ENCODE measurements around the gene CR1L.
"Not testable (repeated sequence)": the region's sequence is repeated elsewhere in the genome, so short reads cannot be mapped to it uniquely, and the experiment has no call there.

CR1L gene

DNA sequence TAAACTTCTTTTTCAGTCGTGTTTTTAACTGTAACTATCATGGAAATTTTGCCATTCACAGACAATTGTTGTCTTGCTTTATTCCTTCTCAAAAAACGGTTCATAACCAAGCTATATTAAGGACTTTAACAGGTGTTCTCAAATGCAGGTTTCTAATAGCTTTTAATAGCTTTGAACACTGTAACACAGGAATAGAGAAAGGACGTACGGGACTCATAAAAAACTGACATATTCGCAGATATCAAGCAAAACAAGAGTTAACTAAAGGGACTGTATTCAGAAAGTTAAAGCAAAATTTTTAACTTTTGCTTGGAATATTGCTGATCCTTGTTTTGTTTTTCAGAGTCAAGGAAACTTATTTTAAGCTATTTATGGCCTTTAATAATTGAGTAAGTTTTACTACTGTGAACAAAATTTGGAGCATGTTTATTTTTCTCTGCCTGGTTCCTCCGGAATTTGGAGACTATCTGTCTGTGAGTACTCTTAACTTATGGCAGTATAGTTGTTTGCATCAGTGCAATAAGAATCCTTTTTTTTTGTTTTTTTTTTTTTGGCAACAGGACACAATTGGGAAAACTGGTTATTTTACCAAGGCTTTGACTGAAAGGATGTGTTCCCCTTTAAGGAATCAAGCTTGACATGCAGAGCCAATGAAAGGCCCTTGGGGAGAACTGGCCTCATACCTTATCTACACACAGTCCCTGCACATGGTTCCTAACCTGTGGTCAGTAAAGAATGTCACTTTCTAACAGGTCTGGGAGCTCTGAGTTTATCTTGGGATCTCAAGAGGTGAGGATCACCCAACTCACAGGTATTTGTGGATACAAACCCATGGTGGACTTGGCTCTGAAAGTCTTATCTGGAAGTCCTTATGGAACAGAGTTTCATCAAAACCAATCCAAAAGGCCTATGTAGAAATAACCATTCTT, 101.2 kb downstream of the CR1L start:
- DNase-seq (ENCODE audit: low spot score) = no peak

DNA sequence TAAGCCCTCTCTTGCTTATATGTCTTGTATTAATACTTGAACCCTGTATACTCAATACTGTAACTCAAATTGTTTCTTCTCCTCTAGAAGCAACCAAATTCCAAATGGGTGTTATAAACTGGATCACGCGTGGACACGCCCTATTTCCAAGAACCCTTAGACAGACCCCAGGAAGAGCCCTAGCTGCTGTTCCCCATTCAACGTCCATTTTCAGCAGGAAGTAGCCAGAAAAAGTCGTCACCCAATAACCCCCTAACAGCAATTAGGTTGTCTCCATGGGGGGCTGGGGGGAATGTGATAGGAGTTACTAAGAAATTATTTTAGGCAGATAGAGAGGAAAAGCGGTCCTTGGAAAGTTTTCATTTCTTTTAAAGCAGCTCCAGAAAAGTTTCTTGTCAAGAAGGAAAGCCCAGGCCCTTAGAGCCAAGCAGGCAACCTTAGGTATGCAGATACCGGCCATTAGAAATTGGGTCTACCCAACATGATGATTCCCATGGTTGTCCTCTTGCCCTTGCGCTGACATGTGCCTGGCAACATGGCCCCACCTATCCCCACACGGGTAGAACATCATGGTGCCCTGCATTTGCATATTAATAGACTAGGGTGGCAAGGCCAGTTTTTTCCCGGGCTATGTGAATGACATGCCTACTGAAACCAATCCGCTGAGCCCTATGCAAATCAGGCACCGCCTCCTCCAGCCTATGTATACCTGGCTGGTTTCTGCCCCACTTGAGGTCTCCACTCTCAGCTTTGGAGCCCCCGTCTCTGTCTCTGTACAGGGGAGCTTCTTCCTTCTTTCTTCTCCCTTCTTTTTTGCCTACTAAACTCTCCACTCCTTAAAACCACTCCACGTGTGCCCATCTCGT, 102.9 kb downstream of the CR1L start:
- DNase-seq (ENCODE audit: low spot score) = no peak

DNA sequence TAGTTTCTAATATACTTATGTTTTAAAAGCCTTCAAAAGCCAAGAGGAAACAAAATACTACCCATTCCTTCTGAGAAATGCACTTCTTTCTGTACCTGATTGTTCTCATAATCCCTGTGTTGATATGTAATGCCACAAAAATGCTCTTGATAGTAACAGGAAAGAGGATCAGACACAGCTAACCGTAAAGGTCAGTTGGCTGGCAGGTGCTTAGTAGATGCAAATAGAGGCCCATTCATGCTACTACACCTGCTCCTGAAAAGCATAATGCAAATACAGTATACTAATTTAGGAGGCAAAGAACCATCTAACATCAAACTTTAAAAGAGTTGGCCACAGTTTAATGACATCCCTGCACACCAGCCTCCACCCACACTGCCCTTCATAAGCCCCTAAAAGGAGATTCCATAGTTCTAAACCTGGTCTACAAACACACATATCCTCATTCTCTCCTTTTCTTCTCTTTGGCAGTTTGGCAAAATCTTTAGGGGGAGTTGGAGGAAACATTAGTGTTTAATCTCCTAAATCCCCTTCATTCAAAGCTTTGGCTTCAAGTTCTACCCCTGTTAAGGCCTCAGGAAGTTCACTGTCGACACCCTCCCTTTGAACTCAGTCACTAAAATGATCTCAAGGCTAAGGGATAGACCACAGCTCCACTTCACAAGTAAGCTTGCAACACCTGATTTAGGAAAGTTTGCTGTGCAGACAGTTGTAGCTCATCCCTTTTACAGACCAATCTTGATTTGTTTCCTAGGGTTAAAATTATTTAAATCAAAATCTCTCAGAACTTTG, 104.0 kb downstream of the CR1L start:
- DNase-seq (ENCODE audit: low spot score) = no peak

DNA sequence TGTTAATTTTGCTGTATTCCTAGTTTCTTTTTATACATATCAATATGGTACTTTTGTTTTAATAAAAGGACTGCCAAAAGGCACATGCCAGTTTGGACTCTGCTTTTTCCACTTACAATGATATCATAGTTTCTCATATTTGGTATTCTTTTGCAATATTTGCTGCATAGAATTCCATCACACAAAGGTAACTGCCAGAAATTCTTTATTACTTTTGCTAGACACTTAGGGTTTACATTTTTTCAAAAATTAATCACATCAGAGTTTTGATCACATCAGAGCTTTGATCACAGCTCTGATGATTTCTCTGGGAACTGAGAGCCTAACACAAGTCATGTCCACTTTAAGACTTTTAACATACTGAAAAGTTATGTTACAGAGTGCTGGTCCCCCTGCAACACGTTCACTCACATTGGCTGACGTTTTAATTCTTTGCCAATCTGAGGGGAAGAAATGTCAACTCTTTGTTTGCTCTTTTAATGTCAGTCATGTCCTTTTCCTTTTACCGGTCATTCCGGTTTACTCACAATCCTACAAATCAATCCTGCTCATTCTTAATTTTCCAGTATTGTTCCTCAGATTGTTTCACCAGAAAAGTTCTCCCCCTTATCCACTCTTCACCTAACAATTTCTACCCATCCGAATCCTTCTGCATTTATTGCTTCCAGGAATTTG, 105.8 kb downstream of the CR1L start:
- DNase-seq (ENCODE audit: low spot score) = peak; percentile 3

DNA sequence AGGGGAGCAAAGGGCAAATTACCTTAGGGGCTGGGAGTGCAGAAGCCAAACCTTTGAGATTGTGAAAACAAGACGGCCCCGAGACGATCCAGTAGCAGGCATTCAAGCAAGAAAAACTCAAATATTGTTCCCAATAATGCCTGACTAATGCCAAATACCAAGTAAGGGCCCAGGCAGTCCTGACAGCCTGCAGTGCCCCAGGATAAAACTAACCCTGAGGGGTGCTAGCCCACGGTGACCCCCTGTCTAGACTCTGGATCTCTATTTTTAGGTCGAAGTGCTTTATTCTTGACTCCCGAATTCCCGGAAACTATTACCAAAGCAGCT, 106.5 kb downstream of the CR1L start:
- DNase-seq (ENCODE audit: low spot score) = not testable (repeated sequence)

DNA sequence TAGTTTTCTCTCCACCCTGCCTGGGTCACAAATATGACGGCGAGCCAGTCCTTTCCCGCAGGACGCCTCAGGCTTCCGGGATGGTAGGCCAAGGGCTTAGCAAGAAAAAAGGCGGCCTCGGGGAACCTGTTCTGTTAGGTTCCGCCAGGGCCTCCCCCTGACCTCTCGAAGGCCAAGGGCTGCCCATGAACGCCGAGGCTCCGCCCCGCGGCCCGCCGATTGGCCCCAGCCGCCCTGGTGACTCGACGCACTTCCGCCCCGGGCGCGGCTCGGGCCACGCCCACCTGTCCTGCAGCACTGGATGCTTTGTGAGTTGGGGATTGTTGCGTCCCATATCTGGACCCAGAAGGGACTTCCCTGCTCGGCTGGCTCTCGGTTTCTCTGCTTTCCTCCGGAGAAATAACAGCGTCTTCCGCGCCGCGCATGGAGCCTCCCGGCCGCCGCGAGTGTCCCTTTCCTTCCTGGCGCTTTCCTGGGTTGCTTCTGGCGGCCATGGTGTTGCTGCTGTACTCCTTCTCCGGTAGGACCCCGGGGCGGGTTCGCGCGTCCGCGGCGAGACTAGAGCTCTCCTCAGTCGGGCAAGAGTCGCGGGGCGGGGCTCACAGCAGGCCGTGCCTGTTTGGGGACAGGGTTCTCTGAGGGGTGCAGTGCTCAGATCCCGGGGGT, 107.0 kb downstream of the CR1L start, which contains the start of gene CD46:
Gene CD46 (plus strand): TSS at position 265 of the 666 bp plus-strand sequence. CDS start 159 bp downstream, at position 424.
- peak; percentile 95 for DNase-seq (ENCODE audit: low spot score)

DNA sequence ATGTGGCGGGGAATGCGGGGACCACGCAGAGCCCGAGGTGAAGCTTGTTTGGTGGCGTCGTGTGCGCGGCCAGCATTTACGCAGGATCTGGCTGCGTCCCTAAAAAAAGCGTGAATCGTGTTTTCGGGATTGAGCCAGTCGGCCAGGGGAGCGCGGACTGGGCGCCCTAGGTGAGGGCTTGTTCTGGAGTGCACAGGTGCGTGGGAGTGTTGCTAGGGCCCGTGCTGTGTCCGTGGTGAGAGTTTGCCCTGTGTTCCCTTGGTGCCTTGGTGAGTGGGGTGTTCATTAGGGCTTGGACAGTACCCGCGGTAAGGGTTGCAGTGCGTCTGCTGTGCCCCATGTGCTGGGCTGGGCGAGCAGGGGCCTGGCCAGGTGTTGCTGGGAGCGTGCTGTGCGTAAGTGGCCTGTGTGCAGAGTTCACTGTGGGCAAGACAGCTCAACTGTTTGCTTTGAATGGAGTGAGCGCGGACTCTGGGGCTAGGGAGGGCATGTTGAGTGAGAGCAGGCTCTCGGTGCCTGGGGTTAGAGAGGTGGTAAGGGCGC, 107.6 kb downstream of the CR1L start:
- peak; percentile 20 for DNase-seq (ENCODE audit: low spot score)

DNA sequence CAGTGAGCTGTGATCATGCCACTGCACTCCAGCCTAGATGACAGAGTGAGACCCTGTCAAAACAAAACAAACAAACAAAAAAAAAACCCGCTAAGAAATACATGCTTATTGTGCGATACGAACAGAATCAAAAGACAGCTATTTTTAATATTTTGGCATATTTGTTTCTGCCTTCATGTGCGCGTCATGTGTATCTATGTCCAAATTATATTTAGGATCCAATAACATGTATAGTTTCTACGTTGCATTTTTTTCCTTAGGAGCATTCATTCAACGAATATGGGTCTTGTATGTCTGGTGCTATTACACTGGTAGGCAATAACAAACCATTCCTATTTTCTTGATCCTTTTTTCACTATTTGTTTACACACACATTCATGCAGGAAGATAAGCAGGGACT, 108.7 kb downstream of the CR1L start:
- DNase-seq (ENCODE audit: low spot score) = no peak

DNA sequence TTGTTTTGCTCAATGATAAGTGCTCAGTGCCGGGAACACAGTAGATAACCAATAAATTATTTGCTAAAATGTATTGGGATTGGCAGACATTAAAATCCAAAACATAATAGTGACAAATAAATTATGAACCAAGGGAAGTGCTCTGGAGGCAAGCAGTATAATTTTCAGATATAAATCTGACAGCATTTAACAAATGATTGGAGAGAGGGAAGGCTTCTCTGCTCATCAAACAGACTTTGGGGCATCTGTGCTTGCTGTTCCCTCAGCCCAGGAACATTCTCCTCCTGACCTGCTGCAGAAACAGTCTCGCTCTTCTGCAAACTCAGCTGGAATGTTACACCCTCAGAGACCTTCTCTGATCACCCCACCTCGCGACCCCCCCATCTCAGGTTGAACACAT, 109.1 kb downstream of the CR1L start:
- DNase-seq (ENCODE audit: low spot score) = no peak

DNA sequence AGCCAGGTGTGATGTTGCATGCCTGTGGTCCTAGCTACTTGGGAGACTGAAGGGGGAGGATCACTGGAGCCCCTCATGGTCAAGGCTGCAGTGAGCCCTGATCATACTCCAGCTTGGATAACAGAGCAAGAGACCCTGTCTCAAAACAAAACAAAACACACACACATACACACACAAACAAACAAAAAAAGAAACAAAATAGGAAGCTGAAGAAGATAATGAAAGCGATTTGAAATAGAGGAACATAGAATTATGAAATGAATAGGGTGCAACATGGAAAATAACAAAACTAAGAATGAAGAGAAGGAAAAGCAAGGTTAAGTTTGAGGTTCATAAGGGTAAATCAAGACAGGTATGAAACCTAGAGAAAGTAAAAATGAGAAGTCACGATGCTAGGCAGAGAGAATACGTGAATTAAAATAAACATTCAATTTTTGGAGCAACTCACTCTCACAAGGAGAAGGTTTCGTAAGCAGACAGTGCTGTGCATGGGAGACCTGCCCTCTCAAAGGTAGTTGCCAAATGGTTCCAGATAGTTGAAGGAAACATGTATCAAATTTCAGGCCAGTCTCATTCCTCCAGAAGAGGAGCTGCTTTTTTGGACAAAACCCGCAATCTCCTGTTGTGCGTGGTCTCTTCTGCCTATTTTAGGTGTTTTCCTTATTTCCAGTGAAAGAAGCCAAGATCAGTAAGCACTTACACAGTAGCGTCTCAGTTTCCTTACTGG, 110.2 kb downstream of the CR1L start:
- no peak for DNase-seq (ENCODE audit: low spot score)

DNA sequence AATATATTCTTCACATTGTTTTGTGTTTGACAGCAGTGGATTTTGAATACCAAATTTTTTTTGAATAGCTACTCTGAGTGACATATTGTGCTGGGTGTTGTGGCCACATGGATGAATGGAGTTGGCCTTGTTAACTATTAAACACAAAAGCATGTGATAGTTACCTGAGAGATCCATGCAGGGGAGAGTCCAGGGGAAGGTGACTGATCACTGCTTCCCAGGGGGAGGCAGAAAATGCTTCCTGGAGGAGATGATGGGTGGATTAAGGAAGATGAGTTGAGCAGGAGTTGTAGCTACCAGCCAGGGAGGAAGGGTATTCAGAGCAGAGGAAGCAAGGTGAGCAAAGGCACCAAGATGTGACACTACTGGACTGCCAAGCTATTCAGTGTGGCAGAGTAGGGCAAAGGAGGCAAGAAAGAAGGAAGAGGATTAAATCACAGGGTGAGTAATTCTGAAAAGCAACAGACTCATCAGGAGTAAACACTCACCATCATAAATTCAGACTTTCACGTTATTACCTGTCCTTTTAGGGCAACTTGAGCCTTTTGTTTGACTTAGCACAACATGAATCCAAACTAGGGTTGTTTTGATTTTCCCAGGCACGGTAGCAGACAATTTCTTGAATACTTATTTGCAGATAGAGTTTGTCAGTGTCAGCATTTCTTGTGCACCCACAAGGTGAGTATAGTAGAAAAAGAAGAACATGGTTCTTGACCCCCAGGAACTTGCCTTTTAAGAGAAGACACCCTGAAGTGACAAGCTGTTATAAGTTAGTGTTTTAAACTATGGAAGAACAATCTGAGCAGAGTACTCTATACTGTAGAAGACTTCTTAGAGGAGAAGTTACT, 111.1 kb downstream of the CR1L start:
- DNase-seq (ENCODE audit: low spot score) = no peak

DNA sequence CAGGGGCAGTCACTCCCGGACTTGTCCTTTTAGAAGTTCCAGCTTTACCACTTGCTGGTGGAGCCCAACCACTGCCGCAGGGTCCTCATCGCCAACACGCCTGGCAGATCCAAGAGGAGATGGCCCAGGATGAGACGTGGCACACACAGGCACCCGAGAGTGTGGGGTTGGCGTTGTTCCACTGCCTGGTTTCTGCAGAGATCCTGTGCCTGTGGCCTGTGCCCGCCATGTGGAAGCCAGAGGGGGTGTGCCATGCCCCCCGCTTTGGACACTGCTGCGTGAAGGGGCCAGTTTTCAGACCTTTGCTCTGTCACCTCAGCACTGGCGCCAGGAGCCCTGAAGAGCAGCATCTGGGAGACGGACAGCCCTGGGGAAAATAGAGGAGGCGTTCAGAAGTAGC, 117.7 kb downstream of the CR1L start:
- DNase-seq (ENCODE audit: low spot score) = no peak

DNA sequence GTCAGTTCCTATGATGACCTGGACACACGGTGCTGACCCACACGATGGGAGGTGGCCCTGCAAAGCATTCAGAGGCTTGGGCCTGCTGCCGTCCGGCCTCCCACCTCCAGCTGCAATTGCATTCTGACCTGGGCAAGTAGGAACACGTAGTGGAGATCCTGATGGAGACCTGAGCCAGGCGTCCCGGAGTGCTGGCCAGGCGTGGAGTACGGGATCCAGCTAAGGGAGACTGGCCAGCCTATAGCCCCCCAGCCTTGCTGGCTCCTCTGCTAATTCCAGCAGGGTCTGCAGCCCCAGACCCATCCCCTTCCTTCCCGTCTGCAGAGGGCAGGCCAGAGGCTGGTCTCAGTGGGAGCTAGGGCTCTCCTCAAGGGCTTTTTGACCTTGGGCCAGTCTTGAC, 118.2 kb downstream of the CR1L start:
- DNase-seq (ENCODE audit: low spot score) = no peak

DNA sequence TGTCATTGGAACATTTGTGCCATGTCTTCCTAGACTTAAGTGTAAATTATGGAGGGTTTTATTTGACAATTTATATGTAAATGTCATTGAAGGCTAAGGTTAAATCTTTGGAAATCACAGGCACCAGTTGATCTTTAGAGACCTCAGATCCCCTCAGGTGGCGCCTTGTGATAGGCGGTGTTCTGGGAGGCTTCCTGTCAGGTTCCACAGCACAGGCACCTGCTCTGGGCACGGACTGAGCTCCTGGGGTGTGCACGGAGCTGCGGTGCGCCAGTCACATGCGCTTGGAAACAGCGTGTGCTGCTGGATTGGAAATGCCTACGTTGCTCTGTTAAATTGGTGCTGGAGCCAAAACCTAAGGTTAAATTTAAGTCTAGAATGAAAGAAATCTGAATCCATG, 119.0 kb downstream of the CR1L start:
- DNase-seq (ENCODE audit: low spot score) = no peak

DNA sequence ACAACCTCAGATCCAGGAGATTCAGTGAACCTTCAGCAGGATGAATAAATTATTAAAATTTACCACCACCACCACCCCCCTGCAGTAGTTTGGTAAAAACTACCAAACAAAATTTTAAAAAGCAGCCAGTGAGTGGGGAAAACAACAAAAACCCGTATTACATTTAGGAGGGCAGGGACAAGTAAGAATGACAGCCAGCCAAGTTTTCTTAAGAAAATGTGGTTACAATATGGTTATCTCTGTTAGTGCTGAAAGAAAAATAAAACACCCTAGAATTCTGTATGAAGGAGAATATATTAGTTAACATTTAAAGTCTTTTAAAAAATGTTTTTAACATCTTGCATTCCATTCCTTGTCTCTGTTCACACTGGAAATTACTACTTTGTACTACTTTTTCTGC, 121.6 kb downstream of the CR1L start:
- DNase-seq (ENCODE audit: low spot score) = no peak

DNA sequence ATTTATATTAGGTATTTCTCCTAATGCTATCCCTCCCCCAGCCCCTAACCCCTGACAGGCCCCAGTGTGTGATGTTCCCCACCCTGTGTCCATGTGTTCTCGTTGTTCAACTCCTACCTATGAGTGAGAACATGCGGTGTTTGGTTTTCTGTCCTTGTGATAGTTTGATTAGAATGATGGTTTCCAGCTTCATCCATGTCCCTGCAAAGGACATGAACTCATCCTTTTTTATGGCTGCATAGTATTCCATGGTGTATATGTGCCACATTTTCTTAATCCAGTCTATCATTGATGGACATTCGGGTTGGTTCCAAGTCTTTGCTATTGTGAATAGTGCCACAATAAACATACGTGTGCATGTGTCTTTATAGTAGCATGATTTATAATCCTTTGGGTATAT, 125.6 kb downstream of the CR1L start:
- DNase-seq (ENCODE audit: low spot score) = not testable (repeated sequence)

All from globus pallidus (tissue), 1 donor.